NAMALWA (cell line): Measurements from ENCODE around the gene ZBTB46.
"Not testable (repeated sequence)": the region's sequence is repeated elsewhere in the genome, so short reads cannot be mapped to it uniquely, and the experiment has no call there.

Source experiments
- DNase-seq: peaks from one replicate; pipeline ENCODE4 v3.0.0-alpha.2; 2015; ENCODE audit warnings: low spot score

ZBTB46 gene

DNA sequence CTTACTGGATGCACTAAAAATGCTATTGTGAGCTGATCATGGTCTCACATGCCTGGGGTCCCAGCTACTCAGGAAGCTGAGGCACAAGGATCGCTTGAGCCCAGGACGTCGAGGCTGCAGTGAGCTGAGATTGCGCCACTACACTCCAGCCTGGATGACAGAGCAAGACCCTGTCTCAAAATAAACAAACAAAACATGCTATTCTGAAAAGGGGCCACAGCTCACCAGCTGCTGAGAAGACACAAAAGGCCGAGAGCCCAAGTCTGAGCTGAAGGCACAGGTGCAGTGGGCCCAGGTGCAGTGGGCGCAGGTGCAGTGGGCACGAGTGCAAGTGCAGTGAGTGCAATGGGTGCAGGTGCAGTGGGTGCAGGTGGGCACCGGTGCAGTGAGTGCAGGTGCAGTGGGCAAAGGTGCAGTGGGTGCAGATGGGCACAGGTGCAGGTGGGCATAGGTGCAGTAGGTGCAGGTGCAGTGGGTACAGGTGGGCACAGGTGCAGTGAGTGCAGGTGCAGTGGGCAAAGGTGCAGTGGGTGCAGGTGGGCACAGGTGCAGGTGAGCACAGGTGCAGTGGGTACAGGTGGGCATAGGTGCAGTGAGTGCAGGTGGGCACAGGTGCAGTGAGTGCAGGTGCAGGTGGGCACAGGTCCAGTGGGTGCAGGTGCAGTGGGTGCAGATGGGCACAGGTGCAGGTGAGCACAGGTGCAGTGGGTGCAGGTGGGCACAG is 16.0 kb downstream of the ZBTB46 start:
- DNase-seq, result peak; percentile 28

DNA sequence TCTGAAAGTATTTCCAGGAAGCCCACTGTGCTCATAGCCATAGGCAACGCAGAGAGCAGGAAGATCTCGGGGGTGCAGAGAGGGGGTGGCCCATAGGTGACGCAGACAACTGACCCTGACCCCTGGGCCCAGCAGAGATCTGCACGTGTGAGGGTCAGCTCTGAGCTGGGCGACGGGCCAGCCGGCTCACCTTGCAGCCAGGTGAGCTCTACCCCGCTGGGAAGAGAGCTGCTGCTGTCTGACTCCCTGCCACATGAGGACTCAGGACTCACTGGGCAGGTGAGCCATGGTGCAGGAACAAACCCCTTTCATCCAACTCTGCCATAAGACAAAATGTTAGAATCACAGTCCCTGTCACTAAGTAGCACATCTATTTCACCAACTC is 19.6 kb downstream of the ZBTB46 start:
- DNase-seq, result no peak

DNA sequence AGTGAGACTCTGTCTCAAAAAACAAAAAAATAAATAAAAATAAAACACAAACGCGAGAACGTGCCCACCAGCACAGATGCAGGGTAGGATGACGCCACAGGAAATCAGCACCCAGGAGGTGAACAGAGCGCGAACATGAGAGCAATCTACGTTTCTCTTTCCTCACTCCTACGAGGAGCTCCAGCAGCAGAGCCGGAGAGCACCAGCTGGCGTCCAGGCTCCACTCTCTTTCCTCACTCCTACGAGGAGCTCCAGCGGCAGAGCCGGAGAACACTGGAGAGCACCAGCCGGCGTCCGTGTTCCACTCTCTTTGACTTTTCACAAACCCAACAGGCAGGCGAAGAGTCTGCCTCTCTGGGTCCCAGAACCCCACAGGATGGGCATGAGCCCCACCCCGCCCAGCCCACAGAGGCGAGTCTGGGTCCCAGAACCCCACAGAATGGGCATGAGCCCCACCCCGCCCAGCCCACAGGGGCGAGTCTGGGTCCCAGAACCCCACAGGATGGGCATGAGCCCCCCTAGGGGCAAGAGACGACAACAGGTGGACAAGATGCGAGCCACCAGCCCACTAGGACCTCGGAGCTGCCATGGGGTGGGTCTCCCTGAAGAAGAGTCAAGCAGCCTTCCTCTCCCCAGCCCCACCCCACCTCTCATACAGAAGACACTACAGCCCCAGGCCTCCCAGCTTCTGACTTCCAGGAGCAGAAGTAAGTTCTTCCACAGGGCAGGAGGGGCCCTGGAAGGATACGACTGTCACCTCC is 20.2 kb downstream of the ZBTB46 start:
- DNase-seq, result no peak

DNA sequence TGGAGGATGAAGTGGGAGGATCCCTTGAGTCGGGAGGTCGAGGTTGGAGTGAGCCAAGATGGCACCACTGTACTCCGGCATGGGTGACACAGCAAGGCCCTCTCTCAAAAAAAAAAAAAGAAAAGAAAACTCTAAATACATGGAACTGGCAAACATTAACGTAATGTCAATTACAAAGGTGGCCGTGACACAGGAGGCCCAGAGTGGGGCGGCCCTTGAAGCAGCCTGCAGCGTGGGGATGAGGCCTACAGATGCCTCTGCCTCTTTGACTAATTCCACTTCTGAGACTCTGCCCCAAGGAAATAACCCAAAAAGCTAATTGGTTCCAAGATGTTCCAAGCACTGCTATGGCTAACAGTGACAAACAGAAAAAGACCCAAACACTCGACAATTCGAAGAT is 21.2 kb downstream of the ZBTB46 start:
- DNase-seq, result no peak

DNA sequence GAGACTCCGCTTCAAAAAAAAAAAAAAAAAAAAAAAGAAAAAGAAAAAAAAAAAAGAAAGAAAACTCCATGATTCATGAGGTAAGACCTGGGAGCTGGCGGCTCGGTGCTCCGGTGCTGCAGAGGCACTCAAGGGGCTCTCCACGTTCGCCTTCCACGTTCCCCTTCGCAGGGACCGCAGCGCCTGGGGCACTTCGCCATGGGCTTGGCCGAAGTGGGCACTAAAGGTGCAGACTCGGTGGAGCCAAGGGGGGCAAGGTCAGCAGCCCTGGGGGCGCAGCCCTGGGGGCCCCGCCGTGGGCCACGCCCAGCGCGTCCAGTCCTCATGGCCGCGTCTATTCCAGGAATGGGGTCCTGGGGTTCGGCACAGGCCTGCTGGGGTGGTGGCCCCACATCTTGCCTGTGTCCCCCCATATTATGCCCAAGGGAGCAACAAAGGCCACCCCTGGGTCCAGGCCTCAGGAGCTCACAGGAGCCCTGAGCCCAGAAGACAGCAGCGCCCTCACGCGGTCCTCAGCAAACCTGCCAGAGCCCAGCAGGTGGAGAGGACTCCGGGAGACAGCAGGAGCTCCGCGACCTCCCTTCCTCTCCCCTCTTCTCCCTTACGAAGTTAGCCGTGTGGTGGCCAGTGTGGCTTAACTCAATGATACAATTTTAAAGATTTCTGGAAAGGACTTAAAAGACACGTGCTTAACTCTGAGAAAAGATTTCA is 21.9 kb downstream of the ZBTB46 start:
- DNase-seq, result no peak

DNA sequence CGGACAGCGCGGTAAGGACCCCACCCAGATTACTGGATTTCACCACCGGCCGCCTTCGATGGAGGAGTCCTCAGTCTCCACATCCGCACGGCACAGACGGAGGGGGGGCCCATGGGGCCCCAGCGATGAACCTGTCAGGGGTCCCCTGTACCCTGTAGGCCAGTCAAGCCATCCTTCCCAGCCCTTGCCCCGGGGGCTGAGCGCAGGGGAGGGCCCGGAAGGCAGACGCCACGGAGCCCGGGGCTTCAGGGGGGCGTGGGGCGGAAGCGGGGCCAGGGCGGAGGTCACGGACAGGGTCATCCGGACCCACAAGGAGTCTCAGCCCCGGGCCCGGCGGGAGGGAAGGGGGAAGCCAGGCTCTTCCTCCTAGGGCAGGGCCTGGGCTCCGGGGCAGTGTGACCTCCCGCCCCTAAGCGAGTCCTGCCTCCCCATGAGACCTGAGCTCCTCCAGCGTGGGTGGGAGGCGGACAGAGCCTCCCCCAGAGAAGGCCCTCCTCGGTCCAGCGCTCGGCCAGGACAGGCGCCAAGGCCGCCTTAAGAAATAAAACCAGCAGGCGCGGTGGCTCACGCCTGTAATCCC is 22.8 kb downstream of the ZBTB46 start:
- no peak for DNase-seq

DNA sequence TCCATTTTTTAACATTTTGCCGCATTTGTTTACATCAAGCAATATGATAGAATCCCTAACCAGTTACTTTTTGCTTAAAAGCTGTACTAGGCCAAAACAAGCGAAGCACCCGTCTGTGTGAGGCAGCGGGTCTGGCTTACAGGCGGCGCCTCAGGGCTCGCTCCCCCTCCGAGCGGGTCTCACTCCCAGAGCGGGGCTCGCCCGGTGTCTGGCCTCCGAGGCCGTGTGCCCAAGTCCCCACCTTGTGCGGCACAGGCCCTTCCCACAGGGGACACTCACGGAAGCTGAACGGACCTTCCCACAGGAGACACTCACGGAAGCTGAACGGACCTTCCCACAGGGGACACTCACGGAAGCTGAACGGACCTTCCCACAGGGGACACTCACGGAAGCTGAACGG is 23.4 kb downstream of the ZBTB46 start:
- DNase-seq, result no peak

DNA sequence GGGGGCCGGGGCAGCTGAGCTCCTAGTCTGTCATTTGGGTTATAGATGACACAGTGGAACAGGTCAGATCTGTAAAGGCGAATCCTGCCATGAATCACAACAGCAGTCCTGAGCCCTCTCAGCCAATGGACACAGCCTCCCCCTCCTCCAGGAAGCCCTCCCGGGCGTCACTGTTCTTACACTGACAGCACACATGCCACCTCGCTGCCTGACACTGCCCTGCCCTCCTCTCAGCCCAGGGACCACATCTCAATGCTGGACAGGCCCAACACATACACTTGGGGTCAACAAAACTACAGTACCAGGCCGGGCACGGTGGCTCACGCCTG is 26.8 kb downstream of the ZBTB46 start:
- DNase-seq, result no peak

GRCh38 chr20:63802469-63803240 is 28.4 kb downstream of the ZBTB46 start:
- DNase-seq, result no peak

DNA sequence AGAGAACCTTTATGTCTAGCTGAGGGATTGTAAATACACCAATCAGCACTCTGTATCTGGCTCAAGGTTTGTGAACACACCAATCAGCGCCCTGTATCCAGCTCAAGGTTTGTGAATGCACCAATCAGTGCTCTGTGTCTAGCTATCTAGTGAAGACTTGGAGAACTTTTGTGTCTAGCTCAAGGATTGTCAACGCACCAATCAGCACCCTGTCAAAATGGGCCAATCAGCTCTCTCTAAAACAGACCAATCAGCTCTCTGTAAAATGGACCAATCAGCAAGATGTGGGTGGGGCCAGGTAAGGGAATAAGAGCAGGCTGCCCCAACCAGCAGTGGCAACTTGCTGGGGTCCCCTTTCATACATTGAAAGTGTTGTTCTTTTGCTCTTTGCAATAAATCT is 29.9 kb downstream of the ZBTB46 start:
- peak; percentile 57 for DNase-seq

DNA sequence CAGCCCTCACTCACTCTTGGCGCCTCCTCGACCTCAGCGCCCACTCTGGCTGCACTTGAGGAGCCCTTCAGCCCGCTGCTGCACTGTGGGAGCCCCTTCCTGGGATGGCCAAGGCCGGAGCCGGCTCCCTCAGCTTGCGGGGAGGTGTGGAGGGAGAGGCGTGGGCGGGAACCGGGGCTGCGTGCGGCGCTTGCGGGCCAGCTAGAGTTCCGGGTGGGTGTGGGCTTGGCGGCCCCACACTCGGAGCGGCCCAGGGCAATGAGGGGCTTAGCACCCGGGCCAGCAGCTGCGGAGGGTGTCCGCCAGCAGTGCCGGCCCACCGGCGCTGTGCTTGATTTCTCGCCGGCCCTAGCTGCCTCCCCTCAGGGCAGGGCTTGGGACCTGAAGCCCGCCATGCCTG is 30.7 kb downstream of the ZBTB46 start:
- DNase-seq, result not testable (repeated sequence)

DNA sequence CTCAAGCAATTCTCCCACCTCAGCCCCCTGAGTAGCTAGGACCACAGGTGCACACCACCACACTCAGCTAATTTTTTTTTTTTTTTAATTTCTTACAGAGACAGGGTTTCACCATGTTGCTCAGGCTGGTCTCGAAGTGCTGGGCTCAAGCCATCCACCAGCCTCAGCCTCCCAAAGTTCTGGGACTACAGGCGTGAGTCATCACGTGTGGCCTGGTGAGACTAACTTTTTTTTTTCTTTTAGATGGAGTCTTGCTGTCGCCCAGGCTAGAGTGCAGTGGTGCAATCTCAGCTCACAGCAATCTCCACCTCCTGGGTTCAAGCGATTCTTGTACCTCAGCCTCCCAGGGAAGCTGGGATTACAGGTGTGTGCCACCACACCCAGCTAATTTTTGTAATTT is 31.9 kb downstream of the ZBTB46 start:
- DNase-seq, result not testable (repeated sequence)

DNA sequence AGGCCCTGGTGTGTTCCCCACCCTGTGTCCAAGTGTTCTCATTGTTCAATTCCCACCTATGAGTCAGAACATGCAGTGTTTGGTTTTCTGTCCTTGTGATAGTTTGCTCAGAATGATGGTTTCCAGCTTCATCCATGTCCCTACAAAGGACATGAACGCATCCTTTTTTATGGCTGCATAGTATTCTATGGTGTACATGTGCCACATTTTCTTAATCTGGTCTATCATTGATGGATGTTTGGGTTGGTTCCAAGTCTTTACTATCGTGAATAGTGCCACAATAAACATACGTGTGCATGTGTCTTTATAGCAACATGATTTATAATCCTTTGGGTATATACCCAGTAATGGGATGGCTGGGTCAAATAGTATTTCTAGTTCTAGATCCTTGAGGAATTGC is 33.9 kb downstream of the ZBTB46 start:
- DNase-seq, result not testable (repeated sequence)

- no peak for DNase-seq
Measured at GRCh38 chr20:63795178-63795830, 35.8 kb downstream of the ZBTB46 start.

DNA sequence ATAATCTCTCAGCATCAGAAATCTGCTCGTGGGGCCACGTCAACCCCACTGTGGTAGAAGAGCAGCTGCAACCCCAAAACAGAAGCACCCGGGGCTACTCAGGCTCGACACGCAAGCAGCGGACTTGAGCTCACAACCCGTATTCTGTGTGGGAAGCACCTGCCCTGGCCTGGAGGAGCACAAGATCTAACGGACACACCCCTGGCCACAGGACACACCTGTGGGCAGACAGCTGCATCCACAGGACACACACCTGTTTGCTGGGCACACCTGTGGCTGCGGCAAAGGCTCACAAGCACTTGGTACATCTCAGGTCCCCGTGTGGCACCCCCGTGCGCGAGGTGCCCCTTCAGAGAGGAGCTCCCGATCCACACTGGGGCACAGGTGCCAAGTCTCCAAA is 36.5 kb downstream of the ZBTB46 start:
- DNase-seq, result peak; percentile 46

GRCh38 chr20:63792866-63793265 is 38.2 kb downstream of the ZBTB46 start:
- no peak for DNase-seq

- DNase-seq, result no peak
Measured at GRCh38 chr20:63791497-63792156, 39.4 kb downstream of the ZBTB46 start.

DNA sequence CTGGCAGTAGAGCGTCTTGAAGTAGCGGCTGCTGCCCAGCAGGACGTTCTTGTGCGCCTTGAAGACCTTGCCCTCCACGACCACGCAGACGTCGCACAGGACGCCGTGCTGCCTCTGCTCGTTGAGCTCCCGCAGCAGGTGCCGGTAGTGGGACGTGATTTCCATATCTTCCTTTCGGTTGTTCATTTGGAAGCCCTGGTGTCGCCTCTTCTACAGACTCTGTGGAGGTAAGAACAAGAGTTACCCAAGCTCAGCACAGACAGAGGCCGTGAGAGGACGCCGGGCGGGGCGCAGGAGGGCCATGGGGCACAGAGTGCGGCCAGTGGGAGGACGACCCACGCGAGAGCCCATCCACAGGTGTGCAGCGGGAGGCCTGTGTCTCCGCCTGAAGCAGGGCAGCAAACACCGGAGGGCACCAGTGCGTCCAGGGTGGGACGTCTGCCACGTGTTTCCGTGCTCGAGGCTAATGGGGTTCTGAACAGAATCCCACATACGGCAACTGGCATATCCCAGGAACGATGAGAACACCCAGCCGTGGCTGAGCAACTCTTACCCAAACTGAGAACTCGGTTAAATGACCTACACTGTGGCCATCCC is 40.4 kb downstream of the ZBTB46 start:
- DNase-seq, result no peak

- DNase-seq, result no peak
Measured at GRCh38 chr20:63789836-63790571, 41.1 kb downstream of the ZBTB46 start.

- no peak for DNase-seq
Measured at GRCh38 chr20:63787749-63788148, 43.3 kb downstream of the ZBTB46 start.
